Natural killer cell treated with Interleukin-12 subunit alpha and Interleukin-12 subunit beta and Interleukin-15 and Interleukin-18, amount 100 ng/mL, for 72 hours (primary cell): ENCODE results near the gene NECTIN1. TPM values are rescaled to one million over a fixed set of nuclear protein-coding genes. Genes with fewer than 3 reads are reported as not detected.
A peak's percentile ranks its signal among the peaks of the same experiment; 100 is the strongest.
"Not testable (repeated sequence)": the region's sequence is repeated elsewhere in the genome, so short reads cannot be mapped to it uniquely, and the experiment has no call there.

Source experiments
- ATAC-seq, 2 donors: fragments of 150-1000 bp; cut with Tn5 transposase in 1 of 2; sonication (Bioruptor Pico), chemical (Tn5 transposase) in 1 of 2; 2 replicates each; pipeline ENCODE4 v1.10.0; 2021
- DNase-seq: peaks from one replicate; pipeline ENCODE4 v3.0.0; 2022; ENCODE audit warnings: low spot score
- H3K27ac Mint-ChIP-seq, 2 donors: 1 replicate in 1 of 2; 2 replicates in 1 of 2; pipeline ENCODE4 v1.8.0; 2022; ENCODE audit warnings: mixed read lengths in 2 of 2, mild to moderate bottlenecking in 1 of 2, moderate library complexity in 1 of 2
- H3K27me3 Mint-ChIP-seq, 2 donors: 1 replicate in 1 of 2; 2 replicates in 1 of 2; pipeline ENCODE4 v1.8.0; 2022; ENCODE audit warnings: mixed read lengths in 2 of 2
- H3K36me3 Mint-ChIP-seq: one replicate; pipeline ENCODE4 v1.8.0; 2022; ENCODE audit warnings: mixed read lengths
- H3K4me1 Mint-ChIP-seq, 2 donors: 1 replicate in 1 of 2; 2 replicates in 1 of 2; pipeline ENCODE4 v1.8.0; 2022; ENCODE audit warnings: low read depth in 2 of 2, mixed read lengths in 2 of 2, mild to moderate bottlenecking in 1 of 2
- H3K4me3 Mint-ChIP-seq: one replicate; pipeline ENCODE4 v1.8.0; 2022; ENCODE audit warnings: mixed read lengths
- H3K9me3 Mint-ChIP-seq: 2 replicates; pipeline ENCODE4 v1.8.0; 2022; ENCODE audit warnings: mixed read lengths
- total RNA-seq, 2 donors: library from RNA; stranded (reverse); gene quantifications; one replicate each; pipeline ENCODE4 v1.2.3, GENCODE V29; 2022

NECTIN1 gene
- total RNA-seq, 2 donors from 2014 or later = 2.3 to 2.6 TPM

DNA sequence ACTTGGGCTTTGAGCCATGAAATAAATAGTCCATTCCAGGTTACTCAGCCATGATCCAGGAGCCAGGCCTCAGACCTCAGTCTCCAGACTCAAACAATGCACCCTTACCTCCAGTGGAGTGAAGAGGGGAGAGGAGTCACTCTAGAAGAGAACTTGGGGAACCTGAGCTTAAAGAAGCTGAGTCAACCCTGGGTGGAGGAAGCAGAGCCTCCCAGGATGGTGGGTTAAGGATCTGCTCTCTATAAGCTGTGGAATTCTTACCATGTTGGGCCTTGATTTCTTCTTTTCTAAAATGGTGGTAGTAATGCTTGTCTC lies 113.2 kb downstream of the NECTIN1 start:
- DNase-seq (no peak), ATAC-seq (no peak)
- Mint-ChIP-seq H3K4me1 (no peaks in the 10 kb centered on the region), H3K9me3 (no peaks in the 10 kb centered on the region), H3K27me3 (peaks cover 14 to 16% of the 10 kb centered on the region in 2 donors), H3K4me3 (no peak overlapping the region), H3K27ac (no peak overlapping the region), H3K36me3 (no peaks in the 10 kb centered on the region)

DNA sequence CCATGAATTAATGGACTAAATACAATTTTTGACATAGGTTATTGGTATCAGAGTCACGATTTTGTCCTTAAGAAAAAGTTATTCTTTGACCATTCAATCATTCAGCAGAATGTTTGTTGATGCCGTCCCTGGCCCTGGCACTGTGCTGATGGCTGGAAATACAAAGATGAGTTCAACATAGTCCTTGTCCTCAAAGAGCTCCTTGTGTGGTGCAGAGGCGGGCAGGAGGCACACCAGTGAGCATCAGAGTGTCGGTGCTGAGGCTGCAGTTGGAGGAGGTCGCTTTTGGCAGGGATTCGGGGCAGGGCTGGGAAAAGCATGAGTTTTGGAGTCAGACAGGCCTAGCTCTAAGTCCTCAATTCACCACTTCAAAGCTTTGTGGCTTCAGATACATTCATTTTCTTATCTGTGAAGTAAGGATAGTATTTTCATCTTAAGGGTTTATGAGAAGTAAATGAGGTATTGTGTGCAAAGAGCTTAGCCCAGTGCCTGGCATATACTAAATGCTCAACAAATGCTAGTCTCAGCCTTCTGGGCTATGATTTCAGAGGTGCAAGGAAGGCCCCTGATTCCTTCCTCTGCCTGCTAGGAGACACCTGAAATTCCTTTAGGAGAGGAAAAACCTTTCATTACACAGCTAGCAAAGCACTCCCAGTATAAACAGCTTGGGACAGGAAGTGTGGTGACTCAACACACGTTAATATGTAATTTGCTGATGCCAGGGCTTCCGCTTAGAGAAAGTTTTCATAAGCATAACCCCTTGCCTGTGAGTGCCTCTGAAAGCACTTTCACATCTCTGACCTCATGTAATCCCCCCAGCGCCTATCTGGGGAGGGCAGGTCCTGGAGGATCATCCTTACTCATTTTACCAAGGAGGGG lies 113.8 kb downstream of the NECTIN1 start:
- Mint-ChIP-seq H3K4me3 (no peak overlapping the region), H3K27ac (no peak overlapping the region), H3K27me3 (peaks cover 14 to 16% of the 10 kb centered on the region in 2 donors), H3K9me3 (no peaks in the 10 kb centered on the region), H3K36me3 (no peaks in the 10 kb centered on the region), H3K4me1 (no peaks in the 10 kb centered on the region)
- no peak for DNase-seq
- no peak for ATAC-seq

DNA sequence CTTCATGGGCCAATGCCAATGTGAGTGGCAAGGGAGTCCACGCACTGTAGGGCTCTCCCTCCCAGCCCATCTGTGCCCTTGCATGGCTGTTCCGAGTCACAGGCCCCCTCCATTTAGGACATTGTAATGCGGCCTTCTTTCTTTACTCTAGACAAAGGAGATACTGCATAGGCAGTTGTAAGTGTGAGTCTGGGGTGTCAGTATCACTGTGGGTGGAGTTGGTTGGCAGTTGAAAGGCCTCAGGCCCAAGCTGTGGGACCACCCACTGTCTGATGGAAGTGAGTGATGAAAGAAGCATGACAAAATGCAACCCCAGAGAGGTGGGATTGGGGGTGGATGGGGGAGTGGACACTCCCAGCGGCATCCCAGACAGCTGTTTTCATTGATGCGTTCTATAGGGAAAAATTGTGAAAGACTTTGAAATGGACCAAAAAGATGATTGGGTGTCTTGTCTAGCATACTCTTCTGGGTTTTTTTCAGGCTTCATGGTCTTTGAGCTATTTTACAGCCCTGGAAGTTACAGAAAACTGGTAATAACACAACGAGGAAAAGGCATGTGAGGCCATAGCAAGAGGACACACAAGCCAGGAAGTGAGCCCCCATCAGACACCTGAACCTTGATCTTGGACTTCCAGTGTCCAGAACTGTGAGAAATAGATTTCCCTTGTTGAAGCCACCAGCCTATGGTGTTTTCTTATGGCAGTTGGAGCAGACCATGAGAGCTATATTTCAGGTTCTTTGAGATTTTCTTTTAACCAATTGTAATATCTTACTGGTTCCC lies 114.6 kb downstream of the NECTIN1 start:
- H3K27me3 Mint-ChIP-seq = peaks cover 14 to 16% of the 10 kb centered on the region in 2 donors
- H3K4me3 Mint-ChIP-seq = no peak overlapping the region
- no peak overlapping the region for H3K27ac Mint-ChIP-seq
- no peaks in the 10 kb centered on the region for H3K36me3 Mint-ChIP-seq
- DNase-seq (no peak), ATAC-seq (no peak)
- H3K9me3 Mint-ChIP-seq = no peaks in the 10 kb centered on the region
- H3K4me1 Mint-ChIP-seq = no peaks in the 10 kb centered on the region

DNA sequence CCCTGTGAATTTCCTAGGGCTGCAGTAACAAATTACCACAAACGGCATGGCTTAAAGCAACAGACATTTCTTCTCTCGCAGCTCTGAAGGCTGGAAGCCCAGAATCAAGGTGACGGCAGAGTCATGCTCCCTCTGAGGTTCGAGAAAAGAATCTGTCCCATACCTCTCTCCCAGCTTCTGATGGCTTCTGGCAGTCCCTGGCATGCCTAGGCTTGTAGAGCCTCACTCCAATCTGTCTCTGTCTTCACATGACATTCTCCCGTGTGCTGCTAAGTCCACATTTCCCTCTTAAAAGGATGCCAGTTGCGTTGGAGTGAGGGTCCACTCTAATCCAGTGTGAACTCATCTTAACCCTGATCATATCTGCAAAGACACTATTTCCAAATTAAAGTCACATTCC lies 116.2 kb downstream of the NECTIN1 start:
- peaks cover 10 to 20% of the 10 kb centered on the region in 2 donors for H3K27me3 Mint-ChIP-seq
- no peak for DNase-seq

GRCh38 chr11:119610836-119611426 lies 118.1 kb downstream of the NECTIN1 start:
- H3K9me3 Mint-ChIP-seq = no peaks in the 10 kb centered on the region
- no peak overlapping the region for H3K4me3 Mint-ChIP-seq
- no peaks in the 10 kb centered on the region for H3K36me3 Mint-ChIP-seq
- no peak for DNase-seq
- no peaks in the 10 kb centered on the region for H3K4me1 Mint-ChIP-seq
- no peak for ATAC-seq
- H3K27me3 Mint-ChIP-seq = peaks cover 16 to 20% of the 10 kb centered on the region in 2 donors
- H3K27ac Mint-ChIP-seq = no peak overlapping the region

More for the DNA sequence above, 116.2 kb downstream of the NECTIN1 start:
- Mint-ChIP-seq H3K36me3 (no peaks in the 10 kb centered on the region), H3K4me3 (no peak overlapping the region), H3K9me3 (no peaks in the 10 kb centered on the region), H3K4me1 (no peaks in the 10 kb centered on the region), H3K27ac (no peak overlapping the region)
- ATAC-seq = no peak

- DNase-seq = no peak
- no peaks in the 10 kb centered on the region for H3K36me3 Mint-ChIP-seq
- H3K4me1 Mint-ChIP-seq = no peaks in the 10 kb centered on the region
- no peaks in the 10 kb centered on the region for H3K9me3 Mint-ChIP-seq
- ATAC-seq = no peak
- no peak overlapping the region for H3K4me3 Mint-ChIP-seq
- peaks cover 17 to 25% of the 10 kb centered on the region in 2 donors for H3K27me3 Mint-ChIP-seq
- H3K27ac Mint-ChIP-seq = no peak overlapping the region
These were observed 120.2 kb downstream of the NECTIN1 start for GRCh38 chr11:119608781-119609180.

DNA sequence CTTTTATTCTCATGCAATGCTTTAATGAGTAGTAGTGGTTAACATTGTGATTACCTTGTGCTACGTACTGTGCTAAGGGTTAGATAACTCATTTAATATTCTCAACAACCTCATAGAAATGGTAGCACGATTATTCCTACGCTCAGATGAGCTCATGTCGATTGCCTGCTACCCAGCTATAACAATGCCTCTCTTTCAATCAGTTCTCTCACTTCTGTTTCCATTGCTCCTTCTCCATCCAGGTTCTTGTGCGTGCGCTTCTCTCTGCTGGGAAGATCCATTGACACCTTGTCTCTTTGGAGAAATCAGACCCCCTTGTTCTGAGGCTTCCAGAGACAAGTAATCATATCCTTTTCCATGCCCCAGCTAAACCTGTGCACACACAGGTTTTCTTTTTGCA lies 120.8 kb downstream of the NECTIN1 start:
- Mint-ChIP-seq H3K27ac (no peak overlapping the region), H3K27me3 (peaks cover 22 to 27% of the 10 kb centered on the region in 2 donors), H3K36me3 (no peaks in the 10 kb centered on the region), H3K9me3 (no peaks in the 10 kb centered on the region), H3K4me3 (no peak overlapping the region), H3K4me1 (no peaks in the 10 kb centered on the region)
- ATAC-seq (no peak), DNase-seq (no peak)

DNA sequence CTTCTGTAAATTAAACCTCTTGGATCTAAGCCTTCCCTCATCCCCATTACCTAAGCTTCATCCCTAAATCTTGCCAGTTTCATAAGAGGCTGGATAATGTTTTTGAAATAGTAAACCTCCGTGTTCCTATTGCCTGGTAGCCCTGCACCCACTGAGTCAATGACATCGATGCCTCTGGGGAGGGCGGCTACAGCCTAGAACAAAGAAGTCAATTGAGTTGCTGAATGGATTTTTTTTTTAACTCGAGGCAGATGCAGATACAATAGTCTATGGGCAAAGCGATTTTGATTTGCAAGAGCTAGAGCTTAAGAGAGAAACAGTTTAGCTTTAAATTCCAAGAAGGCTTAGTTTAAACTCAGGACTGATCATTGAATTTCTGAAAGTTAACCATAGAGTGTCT lies 121.3 kb downstream of the NECTIN1 start:
- Mint-ChIP-seq H3K4me1 (no peaks in the 10 kb centered on the region), H3K27ac (no peak overlapping the region), H3K4me3 (no peak overlapping the region), H3K9me3 (no peaks in the 10 kb centered on the region), H3K27me3 (peaks cover 18 to 23% of the 10 kb centered on the region in 2 donors), H3K36me3 (no peaks in the 10 kb centered on the region)
- ATAC-seq = no peak
- DNase-seq = no peak

DNA sequence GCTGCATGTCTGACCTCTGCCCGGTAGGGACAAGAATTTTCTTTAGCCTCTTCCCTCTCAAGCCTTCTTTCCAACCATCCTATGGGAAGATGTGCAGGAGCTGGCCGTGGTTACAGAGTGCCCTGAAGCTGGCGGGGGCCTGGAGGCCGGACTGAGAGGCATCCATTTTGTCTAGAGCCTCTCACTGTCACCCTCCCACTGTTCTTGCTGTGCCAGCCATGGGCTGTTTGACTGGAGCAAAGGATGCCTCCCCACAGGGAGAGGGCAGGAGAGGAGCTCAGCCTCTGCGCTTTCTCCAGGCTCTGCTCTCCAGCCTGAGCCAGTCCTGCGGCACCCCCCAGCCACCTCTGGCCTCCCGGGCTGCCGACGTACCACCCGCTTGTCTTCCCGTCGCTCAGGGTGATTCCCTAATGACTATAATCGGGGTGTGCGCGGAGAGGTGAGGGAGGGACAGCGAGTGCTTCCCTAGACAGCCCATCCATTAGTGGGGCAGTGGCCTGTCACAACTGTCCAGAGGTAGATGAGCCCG lies 123.8 kb downstream of the NECTIN1 start:
- DNase-seq (no peak), ATAC-seq (peak in 1 of 2 donors; percentile 41)
- no peaks in the 10 kb centered on the region for H3K36me3 Mint-ChIP-seq
- H3K9me3 Mint-ChIP-seq = no peaks in the 10 kb centered on the region
- no peak overlapping the region for H3K27ac Mint-ChIP-seq
- no peaks in the 10 kb centered on the region for H3K4me1 Mint-ChIP-seq
- H3K27me3 Mint-ChIP-seq = peaks cover 21 to 33% of the 10 kb centered on the region in 2 donors
- no peak overlapping the region for H3K4me3 Mint-ChIP-seq

DNA sequence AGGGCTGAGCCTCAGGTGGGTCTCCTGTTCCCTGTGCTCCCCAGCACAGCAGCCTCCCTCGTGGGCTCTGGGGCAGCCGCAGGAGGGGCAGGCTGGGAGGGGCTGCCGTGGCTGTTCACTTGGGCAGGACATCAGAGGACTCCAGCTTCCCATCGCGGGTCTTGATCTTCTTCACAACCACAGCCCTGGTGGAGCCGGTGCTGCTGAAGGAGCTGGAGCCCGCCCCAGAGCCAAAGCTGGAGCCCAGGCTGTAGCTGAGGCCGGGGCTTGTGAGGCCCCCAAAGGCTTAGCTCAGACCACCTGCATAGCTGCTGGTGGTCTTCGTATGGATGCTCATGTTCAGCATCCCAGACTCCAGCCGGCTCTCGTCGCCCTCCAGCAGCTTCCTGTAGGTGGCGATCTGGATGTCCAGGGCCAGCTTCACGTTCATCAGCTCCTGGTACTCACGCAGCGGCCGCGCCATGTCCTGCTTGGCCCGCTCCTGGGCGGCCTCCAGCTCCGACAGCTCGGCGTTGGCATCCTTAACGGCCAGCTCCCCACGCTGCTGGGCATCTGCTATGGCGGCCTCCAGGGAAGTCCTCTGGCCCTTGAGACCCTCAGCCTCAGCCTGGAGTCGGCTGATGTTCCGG lies 126.1 kb downstream of the NECTIN1 start:
- peaks cover 27 to 31% of the 10 kb centered on the region in 2 donors for H3K27me3 Mint-ChIP-seq
- no peaks in the 10 kb centered on the region for H3K36me3 Mint-ChIP-seq
- no peaks in the 10 kb centered on the region for H3K9me3 Mint-ChIP-seq
- no peak overlapping the region for H3K4me3 Mint-ChIP-seq
- no peak for DNase-seq
- H3K27ac Mint-ChIP-seq = no peak overlapping the region
- H3K4me1 Mint-ChIP-seq = no peaks in the 10 kb centered on the region
- no peak for ATAC-seq

DNA sequence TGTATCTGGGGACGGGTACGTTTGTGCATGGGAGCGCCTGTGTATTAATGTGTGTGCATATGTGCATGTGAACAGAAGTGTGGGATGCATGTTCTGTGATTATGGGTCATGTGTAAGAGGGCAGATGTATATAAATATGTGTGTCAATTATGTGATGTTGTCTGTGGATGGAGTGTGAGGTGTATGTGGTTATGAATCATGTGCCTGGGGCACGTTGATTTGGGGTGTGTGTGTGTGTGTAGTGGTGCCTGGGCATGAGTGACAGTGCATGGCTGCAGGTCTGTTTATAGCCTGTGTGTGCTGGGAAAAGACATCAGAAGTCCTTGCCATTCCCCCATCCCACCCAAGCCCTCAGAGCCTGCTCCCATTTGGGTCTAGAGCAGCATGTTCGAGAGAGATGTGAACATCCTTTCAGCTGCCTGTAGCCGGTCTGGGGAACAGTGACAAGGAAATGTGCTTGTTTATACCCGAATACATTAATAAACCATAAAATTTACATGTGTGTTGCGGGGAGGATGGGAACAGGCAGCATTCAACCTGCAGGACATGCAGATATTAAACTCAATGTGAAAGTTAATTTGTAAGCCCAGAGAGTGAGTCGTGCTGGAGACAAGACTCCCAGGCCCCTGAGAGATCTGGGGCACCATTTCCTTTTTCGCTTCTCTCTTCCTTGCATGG lies 129.0 kb downstream of the NECTIN1 start:
- H3K4me3 Mint-ChIP-seq = no peak overlapping the region
- DNase-seq = no peak

GRCh38 chr11:119595941-119596340 lies 133.1 kb downstream of the NECTIN1 start:
- not testable (repeated sequence) for DNase-seq, H3K4me1 Mint-ChIP-seq, H3K36me3 Mint-ChIP-seq, H3K27ac Mint-ChIP-seq, ATAC-seq, H3K9me3 Mint-ChIP-seq, H3K4me3 Mint-ChIP-seq
- peaks cover 33 to 36% of the 10 kb centered on the region in 2 donors for H3K27me3 Mint-ChIP-seq

More for the DNA sequence above, 129.0 kb downstream of the NECTIN1 start:
- Mint-ChIP-seq H3K27me3 (peaks cover 29 to 44% of the 10 kb centered on the region in 2 donors), H3K36me3 (no peaks in the 10 kb centered on the region), H3K9me3 (no peaks in the 10 kb centered on the region), H3K27ac (no peak overlapping the region), H3K4me1 (no peaks in the 10 kb centered on the region)
- ATAC-seq = no peak

DNA sequence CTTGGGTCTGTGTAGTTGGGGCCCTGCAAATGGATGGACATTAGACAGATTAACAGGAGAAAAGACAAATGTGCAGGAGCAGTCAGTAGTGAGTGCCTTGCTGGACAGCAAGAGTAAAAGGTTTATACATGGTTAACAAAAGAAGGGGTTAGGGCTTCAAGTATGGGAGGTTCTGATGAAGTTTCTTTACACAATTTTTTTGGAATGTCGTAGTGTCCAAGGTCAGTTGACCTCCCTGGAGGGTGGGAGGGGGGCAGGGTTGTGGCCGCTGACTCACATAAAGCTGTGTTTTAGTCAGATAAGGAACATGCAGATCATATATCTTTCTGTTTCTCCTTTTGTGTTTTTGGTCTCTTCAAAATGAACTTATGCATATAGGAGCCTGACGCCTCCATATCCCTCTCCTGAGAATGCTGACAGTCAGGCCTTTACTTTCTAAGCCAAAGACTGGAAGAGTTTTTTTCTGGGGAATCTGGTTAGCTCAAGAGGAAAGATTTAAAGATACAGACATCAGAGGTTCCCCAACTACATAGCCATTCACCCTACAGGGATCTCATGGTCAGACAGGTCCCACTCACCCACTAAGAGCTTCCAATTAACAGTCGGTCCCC lies 134.3 kb downstream of the NECTIN1 start:
- Mint-ChIP-seq H3K4me3 (no peak overlapping the region), H3K9me3 (no peaks in the 10 kb centered on the region), H3K36me3 (no peaks in the 10 kb centered on the region), H3K27me3 (peaks cover 36 to 37% of the 10 kb centered on the region in 2 donors), H3K4me1 (no peaks in the 10 kb centered on the region), H3K27ac (no peak overlapping the region)
- no peak for ATAC-seq
- no peak for DNase-seq
